Left ventricle myocardium inferior (tissue), 1 donor: Measurements from ENCODE around the gene NRP1. TPM values are rescaled to one million over a fixed set of nuclear protein-coding genes. Genes with fewer than 3 reads are reported as not detected.

Experiments used
- DNase-seq: peaks from one replicate; pipeline ENCODE4 v3.0.0-alpha.2; 2020
- H3K27ac ChIP-seq: fragments of 200-600 bp; replicated peaks from 2 replicates; pipeline ENCODE4 v1.8.0; 2021
- H3K27me3 ChIP-seq: fragments of 200-600 bp; 2 replicates; pipeline ENCODE4 v1.8.0; 2021; ENCODE audit warnings: low read depth
- H3K36me3 ChIP-seq: fragments of 200-600 bp; 2 replicates; pipeline ENCODE4 v1.8.0; 2021
- H3K4me1 ChIP-seq: fragments of 200-600 bp; 2 replicates; pipeline ENCODE4 v1.8.0; 2021
- H3K4me3 ChIP-seq: fragments of 200-600 bp; 2 replicates; pipeline ENCODE4 v1.8.0; 2021; ENCODE audit warnings: mild to moderate bottlenecking, moderate library complexity
- H3K9me3 ChIP-seq: fragments of 200-600 bp; replicated peaks from 2 replicates; pipeline ENCODE4 v1.8.0; 2021
- intact Hi-C: fragments of 100-400 bp; cut with micrococcal nuclease; formaldehyde crosslinking; loops from one replicate; pipeline ENCODE4 v1.11.0; 2022
- total RNA-seq: library from RNA; stranded (reverse); fragmentation: NEBNext Ultra II Directional; extraction: Animal tissue kit (Norgen Biotek cat#: 25700); gene quantifications from one replicate; pipeline ENCODE4 v1.2.1, GENCODE V29; 2021
- TF ChIP-seq, protein P1 (sequence below): fragments of 200-600 bp; IDR thresholded peaks from 2 replicates; pipeline ENCODE4 v1.8.0; 2021; ENCODE audit warnings: antibody characterized with exemption, mild to moderate bottlenecking, borderline replicate concordance
- donor health status: DM: no; HTN: yes; CAD: no; lungs with severe emphysema.

Gene NRP1
- total RNA-seq, 1 donor from 2014 or later: 168 TPM

- Histone ChIP-seq H3K36me3 (no peaks in the 10 kb centered on the region), H3K4me3 (no peak overlapping the region), H3K4me1 (no peaks in the 10 kb centered on the region), H3K27ac (no peak overlapping the region), H3K27me3 (no peaks in the 10 kb centered on the region), H3K9me3 (peaks cover 17% of the 10 kb centered on the region)
- intact Hi-C loops: no loop called here
- DNase-seq: no peak
- TF ChIP-seq, protein P1, sequence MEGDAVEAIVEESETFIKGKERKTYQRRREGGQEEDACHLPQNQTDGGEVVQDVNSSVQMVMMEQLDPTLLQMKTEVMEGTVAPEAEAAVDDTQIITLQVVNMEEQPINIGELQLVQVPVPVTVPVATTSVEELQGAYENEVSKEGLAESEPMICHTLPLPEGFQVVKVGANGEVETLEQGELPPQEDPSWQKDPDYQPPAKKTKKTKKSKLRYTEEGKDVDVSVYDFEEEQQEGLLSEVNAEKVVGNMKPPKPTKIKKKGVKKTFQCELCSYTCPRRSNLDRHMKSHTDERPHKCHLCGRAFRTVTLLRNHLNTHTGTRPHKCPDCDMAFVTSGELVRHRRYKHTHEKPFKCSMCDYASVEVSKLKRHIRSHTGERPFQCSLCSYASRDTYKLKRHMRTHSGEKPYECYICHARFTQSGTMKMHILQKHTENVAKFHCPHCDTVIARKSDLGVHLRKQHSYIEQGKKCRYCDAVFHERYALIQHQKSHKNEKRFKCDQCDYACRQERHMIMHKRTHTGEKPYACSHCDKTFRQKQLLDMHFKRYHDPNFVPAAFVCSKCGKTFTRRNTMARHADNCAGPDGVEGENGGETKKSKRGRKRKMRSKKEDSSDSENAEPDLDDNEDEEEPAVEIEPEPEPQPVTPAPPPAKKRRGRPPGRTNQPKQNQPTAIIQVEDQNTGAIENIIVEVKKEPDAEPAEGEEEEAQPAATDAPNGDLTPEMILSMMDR: no peak
These were observed 36.0 kb upstream of the NRP1 start for GRCh38 chr10:33370434-33370930.

DNA sequence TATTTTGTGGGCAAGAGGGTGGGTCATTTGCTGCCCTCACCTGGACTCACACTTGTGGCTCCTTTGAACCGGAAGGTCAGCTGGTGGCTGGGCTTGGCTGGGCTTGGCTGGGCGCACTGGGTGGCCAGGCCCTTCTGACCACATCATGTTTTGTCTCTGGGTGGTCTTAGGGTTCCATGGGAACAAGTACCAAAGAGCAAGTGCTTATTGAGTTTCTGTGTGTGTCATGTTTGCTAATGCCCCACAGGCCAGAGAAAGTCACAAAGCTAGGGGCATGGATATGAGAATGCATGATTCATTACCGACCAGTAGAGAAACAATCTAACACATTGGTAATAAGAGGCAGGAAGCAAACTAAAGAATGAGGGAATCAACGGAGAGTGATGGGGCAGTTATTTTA, 33.6 kb upstream of the NRP1 start:
- H3K4me1 ChIP-seq: no peaks in the 10 kb centered on the region
- TF ChIP-seq, protein P1: no peak
- no peak overlapping the region for H3K27ac ChIP-seq
- intact Hi-C loops: no loop called here
- H3K9me3 ChIP-seq: peaks cover 20% of the 10 kb centered on the region
- H3K4me3 ChIP-seq: no peak overlapping the region
- no peak for DNase-seq
- no peaks in the 10 kb centered on the region for H3K27me3 ChIP-seq
- no peaks in the 10 kb centered on the region for H3K36me3 ChIP-seq

DNA sequence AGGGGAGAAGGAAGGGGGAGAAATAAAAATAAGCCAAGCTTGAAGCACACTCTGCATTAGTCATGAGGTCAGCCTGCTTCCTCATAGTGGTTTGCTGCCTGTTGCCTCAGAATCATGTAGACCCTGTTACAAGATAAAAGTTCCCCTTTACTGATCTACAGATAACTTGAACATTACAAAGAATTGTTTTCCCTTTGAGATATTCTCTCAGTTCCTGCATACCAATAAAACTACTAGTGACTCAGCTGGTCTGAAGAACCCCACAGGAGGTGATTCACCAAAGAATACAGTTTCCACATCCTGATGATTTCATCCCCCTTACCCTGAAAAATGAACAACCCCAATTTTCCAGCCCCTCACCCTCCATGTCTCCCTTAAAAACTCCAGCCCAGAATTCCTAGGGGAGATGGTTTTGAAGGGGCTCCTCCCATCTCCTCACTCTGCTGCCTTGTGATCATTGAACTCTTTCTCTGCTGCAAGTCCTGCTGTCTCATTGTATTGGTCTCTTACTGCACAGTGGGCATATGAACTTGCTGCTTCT, 31.5 kb upstream of the NRP1 start:
- DNase-seq: no peak
- H3K4me1 ChIP-seq: no peaks in the 10 kb centered on the region
- intact Hi-C loops: no loop called here
- H3K27me3 ChIP-seq: no peaks in the 10 kb centered on the region
- no peak overlapping the region for H3K27ac ChIP-seq
- H3K4me3 ChIP-seq: no peak overlapping the region
- peaks cover 20% of the 10 kb centered on the region for H3K9me3 ChIP-seq
- TF ChIP-seq, protein P1: no peak
- H3K36me3 ChIP-seq: no peaks in the 10 kb centered on the region

GRCh38 chr10:33365301-33365700, 30.8 kb upstream of the NRP1 start:
- Histone ChIP-seq H3K36me3 (no peaks in the 10 kb centered on the region), H3K27me3 (no peaks in the 10 kb centered on the region), H3K4me3 (no peak overlapping the region), H3K9me3 (peaks cover 20% of the 10 kb centered on the region), H3K4me1 (no peaks in the 10 kb centered on the region), H3K27ac (no peak overlapping the region)
- TF ChIP-seq, protein P1: no peak
- intact Hi-C loops: no loop called here
- DNase-seq: no peak

DNA sequence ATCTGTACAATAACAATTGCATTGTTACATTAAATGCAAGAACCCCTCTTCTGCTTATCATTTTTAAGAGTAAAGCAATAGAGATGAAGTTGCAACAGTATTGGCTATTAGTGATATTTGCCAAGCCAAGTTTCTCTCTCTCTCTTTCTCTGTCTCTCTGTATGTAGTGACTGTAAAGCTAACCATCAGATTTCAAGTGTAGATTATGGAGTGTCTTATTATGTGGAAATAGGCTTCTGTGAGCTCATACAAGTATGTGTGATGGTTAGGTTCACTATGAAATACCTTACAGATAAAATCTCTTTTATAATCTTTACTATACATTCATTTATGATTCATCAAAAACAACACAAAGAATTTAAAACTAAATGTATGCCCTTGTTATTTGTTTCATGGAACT, 28.6 kb upstream of the NRP1 start:
- Histone ChIP-seq H3K4me3 (no peak overlapping the region), H3K27ac (no peak overlapping the region), H3K9me3 (peaks cover 20% of the 10 kb centered on the region), H3K36me3 (no peaks in the 10 kb centered on the region), H3K4me1 (no peaks in the 10 kb centered on the region), H3K27me3 (no peaks in the 10 kb centered on the region)
- TF ChIP-seq, protein P1: no peak
- intact Hi-C loops: no loop called here
- no peak for DNase-seq
